Gastrocnemius medialis (tissue), 4 donors: ENCODE measurements around the gene C4orf36.

Experiments
- POLR2A ChIP-seq, 2 donors: fragments of 450-650 bp; IDR thresholded peaks; one replicate each; pipeline ENCODE4 v1.6.1; 2017; ENCODE audit warnings: antibody characterized with exemption in 2 of 2, mild to moderate bottlenecking in 2 of 2, moderate library complexity in 2 of 2
- TF ChIP-seq, protein P1 (sequence below), 5 experiments: fragments of 450-650 bp in 3 of 5; fragments of 200-600 bp in 2 of 5; sonication (generic) in 2 of 5; IDR thresholded peaks in 4 of 5; conservative IDR thresholded peaks in 1 of 5; 1 replicate in 4 of 5; 2 replicates in 1 of 5; pipeline ENCODE4 v1.5.1; 2016 to 2019; ENCODE audit warnings: antibody characterized with exemption in 5 of 5, mild to moderate bottlenecking in 3 of 5, moderate library complexity in 3 of 5

DNA sequence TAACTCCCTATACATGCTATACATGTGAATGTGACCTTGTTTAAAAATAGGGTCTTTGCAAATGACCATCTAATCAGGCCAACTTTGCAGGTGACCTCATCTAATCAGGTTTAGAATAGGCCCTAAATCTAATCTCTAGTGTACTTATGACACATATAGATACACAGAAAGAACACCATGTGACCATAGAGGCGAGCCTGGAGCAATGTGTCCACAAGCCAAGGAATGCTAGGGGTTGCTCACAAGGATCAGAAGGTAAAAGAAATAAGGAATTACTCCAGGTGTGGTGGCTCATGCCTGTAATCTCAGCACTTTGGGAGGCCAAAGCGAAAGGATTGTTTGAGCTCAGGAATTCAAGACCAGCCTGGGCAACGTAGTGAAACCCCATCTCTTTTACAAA is 9.6 kb upstream of the C4orf36 start:
- TF ChIP-seq, protein P1, sequence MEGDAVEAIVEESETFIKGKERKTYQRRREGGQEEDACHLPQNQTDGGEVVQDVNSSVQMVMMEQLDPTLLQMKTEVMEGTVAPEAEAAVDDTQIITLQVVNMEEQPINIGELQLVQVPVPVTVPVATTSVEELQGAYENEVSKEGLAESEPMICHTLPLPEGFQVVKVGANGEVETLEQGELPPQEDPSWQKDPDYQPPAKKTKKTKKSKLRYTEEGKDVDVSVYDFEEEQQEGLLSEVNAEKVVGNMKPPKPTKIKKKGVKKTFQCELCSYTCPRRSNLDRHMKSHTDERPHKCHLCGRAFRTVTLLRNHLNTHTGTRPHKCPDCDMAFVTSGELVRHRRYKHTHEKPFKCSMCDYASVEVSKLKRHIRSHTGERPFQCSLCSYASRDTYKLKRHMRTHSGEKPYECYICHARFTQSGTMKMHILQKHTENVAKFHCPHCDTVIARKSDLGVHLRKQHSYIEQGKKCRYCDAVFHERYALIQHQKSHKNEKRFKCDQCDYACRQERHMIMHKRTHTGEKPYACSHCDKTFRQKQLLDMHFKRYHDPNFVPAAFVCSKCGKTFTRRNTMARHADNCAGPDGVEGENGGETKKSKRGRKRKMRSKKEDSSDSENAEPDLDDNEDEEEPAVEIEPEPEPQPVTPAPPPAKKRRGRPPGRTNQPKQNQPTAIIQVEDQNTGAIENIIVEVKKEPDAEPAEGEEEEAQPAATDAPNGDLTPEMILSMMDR (IDR thresholded peaks at IDR 0.05 in 4 of 5, conservative IDR thresholded peaks at IDR 0.05 in 1 of 5) = no peak
- no peak for TF ChIP-seq POLR2A (IDR thresholded peaks at IDR 0.05)
